H9 (cell line): ENCODE results near the gene TMSB4X. TPM values are rescaled to one million over a fixed set of nuclear protein-coding genes. Genes with fewer than 3 reads are reported as not detected.

Experiments
- DNase-seq: peaks from one replicate; pipeline ENCODE4 v3.0.0-alpha.2; 2017
- H2AFZ ChIP-seq: one replicate; pipeline ENCODE4 v1.6.1; 2013; ENCODE audit warnings: mild to moderate bottlenecking, low read length, control low read depth, moderate library complexity
- H2AK5ac ChIP-seq: 2 replicates; pipeline ENCODE4 v1.6.1; 2013; ENCODE audit warnings: low read length, control low read depth, mixed read lengths; ENCODE audit not compliant: insufficient read length
- H2BK120ac ChIP-seq: one replicate; pipeline ENCODE4 v1.6.1; 2013; ENCODE audit warnings: low read depth, mild to moderate bottlenecking, low read length, control low read depth, inconsistent platforms; ENCODE audit not compliant: poor library complexity, severe bottlenecking
- H2BK12ac ChIP-seq: 2 replicates; pipeline ENCODE4 v1.6.1; 2013; ENCODE audit warnings: low read length, control low read depth, mixed read lengths, low read depth; ENCODE audit not compliant: insufficient read length
- H2BK15ac ChIP-seq: 2 replicates; pipeline ENCODE4 v1.6.1; 2013; ENCODE audit warnings: low read depth, low read length, control low read depth
- H2BK20ac ChIP-seq: one replicate; pipeline ENCODE4 v1.6.1; 2013; ENCODE audit warnings: low read depth, mild to moderate bottlenecking, low read length, control low read depth, inconsistent platforms; ENCODE audit not compliant: poor library complexity, severe bottlenecking
- H2BK5ac ChIP-seq: 2 replicates; pipeline ENCODE4 v1.6.1; 2013; ENCODE audit warnings: low read length, control low read depth, mixed read lengths; ENCODE audit not compliant: insufficient read length
- H3K14ac ChIP-seq: 2 replicates; pipeline ENCODE4 v1.6.1; 2013; ENCODE audit warnings: low read length, control low read depth; ENCODE audit not compliant: insufficient read depth
- H3K18ac ChIP-seq: 2 replicates; pipeline ENCODE4 v1.6.1; 2013; ENCODE audit warnings: low read depth, mild to moderate bottlenecking, mixed read lengths, low read length, control low read depth; ENCODE audit not compliant: insufficient read length
- H3K23ac ChIP-seq: 2 replicates; pipeline ENCODE4 v1.6.1; 2013; ENCODE audit warnings: low read length, control low read depth, mixed read lengths, low read depth; ENCODE audit not compliant: insufficient read length
- H3K23me2 ChIP-seq: 2 replicates; pipeline ENCODE4 v1.6.1; 2013; ENCODE audit warnings: low read depth, mild to moderate bottlenecking, mixed read lengths, low read length, control low read depth; ENCODE audit not compliant: insufficient read length, poor library complexity, severe bottlenecking
- H3K27ac ChIP-seq: 2 replicates; pipeline ENCODE4 v1.5.1; 2013; ENCODE audit warnings: low read length, control low read depth, mixed read lengths, low read depth; ENCODE audit not compliant: insufficient read length
- H3K27me3 ChIP-seq: 2 replicates; pipeline ENCODE4 v1.6.1; 2013; ENCODE audit warnings: low read length, control low read depth, inconsistent platforms; ENCODE audit not compliant: insufficient read depth
- H3K4ac ChIP-seq: 2 replicates; pipeline ENCODE4 v1.6.1; 2013; ENCODE audit warnings: low read depth, mild to moderate bottlenecking, control low read depth, inconsistent platforms, low read length, moderate library complexity
- H3K4me1 ChIP-seq: 2 replicates; pipeline ENCODE4 v1.6.1; 2013; ENCODE audit warnings: low read length, control low read depth, inconsistent platforms; ENCODE audit not compliant: insufficient read depth
- H3K4me2 ChIP-seq: 2 replicates; pipeline ENCODE4 v1.6.1; 2013; ENCODE audit warnings: low read length, control low read depth, mixed read lengths; ENCODE audit not compliant: insufficient read length, insufficient read depth
- H3K56ac ChIP-seq: 2 replicates; pipeline ENCODE4 v1.6.1; 2013; ENCODE audit warnings: low read depth, mild to moderate bottlenecking, mixed read lengths, low read length, control low read depth; ENCODE audit not compliant: insufficient read length
- H3K79me1 ChIP-seq: 2 replicates; pipeline ENCODE4 v1.6.1; 2013; ENCODE audit warnings: low read depth, mild to moderate bottlenecking, moderate library complexity, low read length, control low read depth, inconsistent platforms; ENCODE audit not compliant: insufficient read depth, poor library complexity, severe bottlenecking
- H3K79me2 ChIP-seq: 2 replicates; pipeline ENCODE4 v1.6.1; 2013; ENCODE audit warnings: low read length, control low read depth, inconsistent platforms; ENCODE audit not compliant: insufficient read depth
- H3K9ac ChIP-seq: 2 replicates; pipeline ENCODE4 v1.6.1; 2013; ENCODE audit warnings: low read length, control low read depth, mixed read lengths; ENCODE audit not compliant: insufficient read length; ENCODE audit errors: extremely low read depth
- H3K9me3 ChIP-seq: one replicate; pipeline ENCODE4 v1.6.1; 2013; ENCODE audit warnings: low read depth, low read length, inconsistent platforms; ENCODE audit not compliant: control insufficient read depth
- H3T11ph ChIP-seq: one replicate; pipeline ENCODE4 v1.6.1; 2013; ENCODE audit warnings: mild to moderate bottlenecking, low read length, control low read depth, inconsistent platforms
- H4K20me1 ChIP-seq: one replicate; pipeline ENCODE4 v1.6.1; 2013; ENCODE audit not compliant: control insufficient read depth, insufficient read length, insufficient read depth
- H4K5ac ChIP-seq: 2 replicates; pipeline ENCODE4 v1.6.1; 2013; ENCODE audit warnings: low read depth, mild to moderate bottlenecking, mixed read lengths, low read length, control low read depth; ENCODE audit not compliant: insufficient read length
- H4K8ac ChIP-seq: replicated peaks from 2 replicates; pipeline ENCODE4 v1.6.1; 2013; ENCODE audit warnings: low read length, control low read depth, mixed read lengths, low read depth; ENCODE audit not compliant: insufficient read length
- H4K91ac ChIP-seq: 2 replicates; pipeline ENCODE4 v1.6.1; 2013; ENCODE audit warnings: low read depth, mild to moderate bottlenecking, moderate library complexity, mixed read lengths, low read length, control low read depth; ENCODE audit not compliant: insufficient read length
- H3K27ac Mint-ChIP-seq, 3 experiments: 2 replicates in 2 of 3; 3 replicates in 1 of 3; pipeline ENCODE4 v1.8.0; 2020 to 2021; ENCODE audit warnings: mixed read lengths in 3 of 3, mild to moderate bottlenecking in 1 of 3, moderate library complexity in 1 of 3
- H3K27me3 Mint-ChIP-seq: 2 replicates; pipeline ENCODE4 v1.8.0; 2021; ENCODE audit warnings: low read depth, mild to moderate bottlenecking, moderate library complexity, mixed read lengths
- H3K36me3 Mint-ChIP-seq, 3 experiments: 2 replicates in 2 of 3; 3 replicates in 1 of 3; pipeline ENCODE4 v1.8.0; 2020 to 2021; ENCODE audit warnings: low read depth in 3 of 3, mixed read lengths in 3 of 3; ENCODE audit not compliant: insufficient read depth in 1 of 3
- H3K4me1 Mint-ChIP-seq, 2 experiments: 2 replicates each; pipeline ENCODE4 v1.8.0; 2020; ENCODE audit warnings: mixed read lengths in 2 of 2
- H3K4me3 Mint-ChIP-seq, 2 experiments: 2 replicates in 1 of 2; 3 replicates in 1 of 2; pipeline ENCODE4 v1.8.0; 2020 to 2021; ENCODE audit warnings: mild to moderate bottlenecking in 2 of 2, mixed read lengths in 2 of 2, moderate library complexity in 1 of 2
- H3K9me3 Mint-ChIP-seq, 2 experiments: 2 replicates in 1 of 2; 3 replicates in 1 of 2; pipeline ENCODE4 v1.8.0; 2020; ENCODE audit warnings: mild to moderate bottlenecking in 2 of 2, mixed read lengths in 2 of 2, moderate library complexity in 1 of 2
- WGBS: extraction: QIAGEN DNeasy Blood & Tissue Kit; methylation state at CpG from one replicate; pipeline ENCODE4 v1.1.7; 2013; ENCODE audit warnings: missing lambda C conversion rate, low lambda C conversion rate, mixed read lengths; ENCODE audit not compliant: insufficient read length; ENCODE audit errors: extremely low coverage; 5-methylcytosine and 5-hydroxymethylcytosine counted together
- total RNA-seq: library from RNA; stranded (reverse); gene quantifications from 2 replicates; pipeline ENCODE4 v1.2.1, GENCODE V29; 2021
- TF ChIP-seq, protein P1 (sequence below): fragments of 200-600 bp; sonication (generic); conservative IDR thresholded peaks from 3 replicates; pipeline ENCODE4 v1.8.0; 2021; ENCODE audit warnings: antibody characterized with exemption, mild to moderate bottlenecking

The TMSB4X gene
- total RNA-seq, 1 experiment from 2014 or later, result 2,733 TPM

DNA sequence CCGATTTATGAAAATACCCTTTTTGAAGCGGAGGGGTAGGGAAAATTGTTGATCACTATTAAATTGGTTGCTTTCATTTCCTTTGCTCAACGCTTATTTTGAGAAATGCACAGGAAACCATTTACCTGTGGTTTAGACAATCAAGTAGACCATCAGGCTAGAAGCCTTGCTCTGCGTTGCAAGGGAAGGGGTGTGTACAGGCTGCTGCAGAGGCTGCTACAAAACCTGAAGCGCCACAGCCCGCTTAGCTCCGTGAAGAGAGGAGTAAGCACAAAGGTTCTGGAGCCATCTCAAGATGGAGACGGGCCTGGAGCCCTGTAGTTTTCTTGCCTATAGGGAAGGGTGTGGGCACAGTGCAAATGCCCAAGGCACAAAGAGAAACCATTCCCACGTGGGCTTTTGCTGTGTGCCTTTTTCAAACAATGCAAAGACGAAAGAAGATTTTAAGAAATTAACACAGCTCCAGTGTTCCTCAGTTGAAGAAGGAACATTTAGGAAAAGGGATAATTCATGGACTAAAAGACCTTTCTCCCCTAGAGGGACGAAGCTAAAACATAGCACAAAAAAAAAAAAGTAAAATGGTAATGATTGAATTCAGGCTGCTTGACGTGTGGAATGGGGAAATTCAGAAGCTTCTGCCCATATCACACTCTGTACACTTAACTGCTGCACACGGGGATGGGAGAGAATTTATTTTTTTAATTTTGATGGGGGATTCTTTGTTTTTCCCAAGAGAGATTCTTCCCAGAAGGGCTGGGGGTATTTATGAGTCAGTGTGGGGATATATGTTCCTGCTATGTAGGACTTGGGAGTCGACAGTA lies 3.5 kb downstream of the TMSB4X start:
- Histone ChIP-seq H2BK20ac (no peak overlapping the region), H3K4me2 (no peak overlapping the region), H3T11ph (no peak overlapping the region), H3K79me2 (peaks cover 11% of the 10 kb centered on the region; the same call in 1 of the 2 replicates), H2BK120ac (no peak overlapping the region), H3K9me3 (no peaks in the 10 kb centered on the region), H2BK12ac (no peak overlapping the region), H3K4ac (no peak overlapping the region), H2AFZ (no peak overlapping the region), H2AK5ac (no peak overlapping the region), H3K79me1 (no peaks in the 10 kb centered on the region), H3K23ac (no peak overlapping the region), H3K14ac (no peak overlapping the region), H4K5ac (peak overlapping the region; percentile 63), H3K27ac (peak overlapping the region; percentile 91), H3K23me2 (no peaks in the 10 kb centered on the region), H4K8ac (no peak overlapping the region), H2BK15ac (no peak overlapping the region), H3K18ac (no peak overlapping the region), H3K56ac (no peak overlapping the region), H3K27me3 (no peaks in the 10 kb centered on the region), H2BK5ac (no peak overlapping the region), H4K20me1 (no peaks in the 10 kb centered on the region), H3K4me1 (no peaks in the 10 kb centered on the region), H4K91ac (no peak overlapping the region), H3K9ac (peak overlapping the region; percentile 44)
- Mint-ChIP-seq H3K9me3 (peaks cover 63 to 72% of the 10 kb centered on the region in 2 experiments), H3K36me3 (peaks cover 25 to 34% (median 28%) of the 10 kb centered on the region in 3 experiments), H3K27me3 (no peaks in the 10 kb centered on the region; the same call in 1 of the 2 replicates), H3K4me3 (peak overlapping the region; percentile 21; a peak in 3 of 5 replicates), H3K4me1 (peaks cover 29 to 30% of the 10 kb centered on the region in 2 experiments), H3K27ac (peak overlapping the region; percentile 75 to 85 (median 83); a peak in 6 of 7 replicates)
- DNase-seq, result peak; percentile 76
- TF ChIP-seq, protein P1, sequence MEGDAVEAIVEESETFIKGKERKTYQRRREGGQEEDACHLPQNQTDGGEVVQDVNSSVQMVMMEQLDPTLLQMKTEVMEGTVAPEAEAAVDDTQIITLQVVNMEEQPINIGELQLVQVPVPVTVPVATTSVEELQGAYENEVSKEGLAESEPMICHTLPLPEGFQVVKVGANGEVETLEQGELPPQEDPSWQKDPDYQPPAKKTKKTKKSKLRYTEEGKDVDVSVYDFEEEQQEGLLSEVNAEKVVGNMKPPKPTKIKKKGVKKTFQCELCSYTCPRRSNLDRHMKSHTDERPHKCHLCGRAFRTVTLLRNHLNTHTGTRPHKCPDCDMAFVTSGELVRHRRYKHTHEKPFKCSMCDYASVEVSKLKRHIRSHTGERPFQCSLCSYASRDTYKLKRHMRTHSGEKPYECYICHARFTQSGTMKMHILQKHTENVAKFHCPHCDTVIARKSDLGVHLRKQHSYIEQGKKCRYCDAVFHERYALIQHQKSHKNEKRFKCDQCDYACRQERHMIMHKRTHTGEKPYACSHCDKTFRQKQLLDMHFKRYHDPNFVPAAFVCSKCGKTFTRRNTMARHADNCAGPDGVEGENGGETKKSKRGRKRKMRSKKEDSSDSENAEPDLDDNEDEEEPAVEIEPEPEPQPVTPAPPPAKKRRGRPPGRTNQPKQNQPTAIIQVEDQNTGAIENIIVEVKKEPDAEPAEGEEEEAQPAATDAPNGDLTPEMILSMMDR, result no peak
- no CpG with 5 or more reads among the region's 14 CpGs for WGBS
